GM18517 (cell line): Measurements from ENCODE around the gene MYL7.
A peak's percentile ranks its signal among the peaks of the same experiment; 100 is the strongest.

Experiments used
- ATAC-seq: cut with Tn5 transposase; IDR thresholded peaks from one replicate; pipeline ENCODE4 v1.9.1; 2021; ENCODE audit warnings: mild to moderate bottlenecking, moderate library complexity; ENCODE audit not compliant: unreplicated experiment

MYL7 gene

DNA sequence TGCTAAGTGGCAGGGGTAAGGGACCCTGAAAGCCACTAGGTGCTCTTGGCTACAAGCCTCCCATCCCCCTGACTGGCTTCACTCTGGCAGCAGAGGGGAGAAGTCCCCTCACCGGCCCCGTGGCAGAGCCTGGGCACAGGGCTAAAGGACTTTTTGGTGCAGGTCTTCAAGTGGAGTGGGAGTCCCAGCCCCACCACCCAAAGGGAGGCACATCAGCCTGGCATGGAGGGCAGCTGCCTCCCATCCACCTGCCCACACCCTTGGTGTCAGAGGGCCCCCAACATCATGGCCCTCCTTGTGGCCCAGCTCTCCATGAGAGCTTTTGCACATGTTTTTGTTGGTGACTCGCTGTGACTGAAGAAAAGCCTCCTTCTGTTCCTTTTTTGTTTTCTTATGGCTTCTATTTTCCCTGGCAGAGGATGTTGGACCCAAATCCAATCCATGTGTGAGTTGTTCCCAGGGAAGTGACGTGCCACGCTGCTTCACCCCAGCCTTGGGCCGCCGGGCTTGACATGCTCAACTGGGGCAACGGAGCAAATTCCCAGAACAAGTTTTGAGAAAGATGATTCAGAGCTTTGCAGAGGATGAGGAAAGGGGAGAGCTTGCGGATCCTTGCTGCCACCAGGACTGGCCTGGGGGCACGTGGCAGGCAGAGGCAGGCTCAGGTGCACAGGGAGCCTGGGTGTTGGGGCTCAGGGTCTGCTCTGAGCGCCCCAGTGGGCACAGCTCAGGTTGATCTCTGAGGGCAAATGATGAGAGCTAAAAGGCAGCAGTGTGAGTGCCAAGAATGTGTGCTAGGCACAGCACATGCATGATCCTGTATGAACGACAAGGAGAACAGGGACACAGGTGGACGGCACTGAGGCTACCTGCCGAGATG, 38.9 kb downstream of the MYL7 start:
- no peak for ATAC-seq

- ATAC-seq: no peak
Measured at GRCh38 chr7:44101303-44101965, 39.7 kb downstream of the MYL7 start.

GRCh38 chr7:44100458-44101302, 40.5 kb downstream of the MYL7 start:
- ATAC-seq: no peak

DNA sequence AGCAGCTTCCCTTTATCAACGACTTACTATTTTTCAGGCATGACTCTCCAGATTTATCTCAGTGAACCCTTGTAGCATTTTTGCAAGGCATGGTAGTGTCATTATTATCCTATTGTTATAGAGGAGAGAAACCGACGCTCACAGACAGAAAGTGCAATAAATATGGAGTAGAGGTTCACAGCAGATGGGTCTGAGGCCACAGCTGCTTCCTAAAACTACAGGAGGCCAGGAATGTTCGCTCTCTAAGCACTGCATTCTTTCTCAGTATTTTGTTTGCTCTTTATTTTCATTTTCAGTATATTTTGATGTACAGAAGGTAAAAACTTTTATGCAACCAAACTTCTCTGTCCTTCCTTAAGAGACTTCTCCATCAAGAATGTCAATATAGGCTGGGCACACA, 41.5 kb downstream of the MYL7 start:
- ATAC-seq: no peak

DNA sequence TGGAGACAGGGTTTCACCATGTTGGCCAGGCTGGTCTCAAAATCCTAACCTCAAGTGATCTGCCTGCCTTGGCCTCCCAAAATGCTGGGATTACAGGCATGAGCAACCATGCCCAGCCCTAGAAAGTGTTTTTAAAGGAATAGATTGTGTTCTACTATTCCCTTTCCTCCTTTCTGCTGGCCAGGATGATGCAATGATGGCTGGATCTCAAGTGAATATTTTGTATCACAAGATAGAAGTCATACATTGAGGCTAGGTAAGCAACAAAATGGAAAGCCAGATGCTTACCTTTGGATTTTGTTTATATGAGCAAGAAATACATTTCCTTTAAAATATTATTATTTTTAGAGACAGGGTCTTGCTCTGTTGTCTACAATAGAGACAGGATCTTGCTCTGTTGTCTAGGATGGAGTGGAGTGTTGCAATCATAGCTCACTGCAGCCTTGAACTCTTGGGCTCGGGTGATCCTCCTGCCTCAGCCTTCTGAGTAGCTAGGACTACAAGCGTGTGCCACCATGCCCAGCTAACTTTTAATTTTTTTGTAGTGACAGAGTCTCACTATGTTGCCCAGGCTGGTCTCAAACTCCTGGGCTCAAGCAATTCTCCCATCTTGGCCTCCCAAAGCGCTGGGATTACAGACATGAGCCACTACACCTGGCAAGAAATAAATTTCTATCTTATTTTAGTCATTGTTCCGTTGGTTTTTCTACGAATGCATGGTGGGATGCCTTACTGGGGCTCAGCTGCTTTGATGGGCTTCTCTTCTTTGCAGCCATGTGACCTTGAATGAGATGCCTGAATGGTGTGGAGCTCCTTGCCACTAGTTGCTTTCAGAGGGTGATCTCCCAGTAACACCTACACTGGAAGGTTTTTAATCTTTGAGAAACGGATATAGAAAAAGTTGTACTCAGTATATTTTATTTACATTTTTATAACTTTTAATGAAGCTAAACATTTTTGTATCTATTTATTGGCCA, 42.8 kb downstream of the MYL7 start:
- no peak for ATAC-seq

DNA sequence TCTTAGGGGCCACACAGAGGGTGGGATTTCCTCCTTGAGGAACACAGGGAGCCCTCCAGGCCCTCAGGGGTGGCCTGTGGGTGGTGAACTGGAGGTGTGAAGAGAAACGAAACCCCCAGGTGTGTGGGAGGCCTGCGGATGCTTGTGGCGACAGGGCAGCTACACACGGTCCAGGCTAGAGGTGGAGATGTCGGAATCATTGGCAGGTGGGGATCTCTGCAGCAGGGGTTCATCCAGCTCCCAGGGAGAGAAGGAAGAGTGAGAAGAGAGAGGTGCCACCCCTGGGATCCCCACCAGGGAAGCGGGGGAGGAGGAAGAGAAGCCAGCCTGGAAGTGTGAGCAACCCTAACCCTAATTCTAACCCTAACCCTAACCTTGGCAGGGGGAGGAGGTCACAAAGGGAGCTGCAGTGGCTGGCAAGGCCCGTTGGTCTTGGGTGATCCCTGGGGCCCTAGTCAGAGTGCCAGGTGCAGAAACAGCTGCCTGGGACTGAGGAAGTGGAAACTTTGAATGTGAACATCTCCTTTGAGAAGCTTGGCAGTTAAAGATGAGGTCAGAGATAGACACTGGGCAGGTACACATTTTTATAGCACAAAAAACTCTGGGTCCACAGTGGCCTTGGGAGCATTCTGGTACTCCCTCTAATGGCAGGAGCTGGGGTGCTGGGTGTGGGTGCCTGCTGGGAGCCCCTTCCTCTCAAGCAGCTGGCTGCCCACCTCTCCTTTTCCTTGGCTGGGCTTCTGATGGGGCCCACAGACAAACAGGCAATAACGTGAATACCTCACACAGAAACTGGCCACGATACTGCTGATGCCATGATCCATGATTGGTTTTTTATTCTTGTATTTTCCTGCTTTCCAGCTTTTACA, 43.8 kb downstream of the MYL7 start:
- ATAC-seq: peak; percentile 58

GRCh38 chr7:44096326-44096881, 44.7 kb downstream of the MYL7 start:
- ATAC-seq: no peak

- ATAC-seq: no peak
Measured at GRCh38 chr7:44095781-44096180, 45.4 kb downstream of the MYL7 start.

DNA sequence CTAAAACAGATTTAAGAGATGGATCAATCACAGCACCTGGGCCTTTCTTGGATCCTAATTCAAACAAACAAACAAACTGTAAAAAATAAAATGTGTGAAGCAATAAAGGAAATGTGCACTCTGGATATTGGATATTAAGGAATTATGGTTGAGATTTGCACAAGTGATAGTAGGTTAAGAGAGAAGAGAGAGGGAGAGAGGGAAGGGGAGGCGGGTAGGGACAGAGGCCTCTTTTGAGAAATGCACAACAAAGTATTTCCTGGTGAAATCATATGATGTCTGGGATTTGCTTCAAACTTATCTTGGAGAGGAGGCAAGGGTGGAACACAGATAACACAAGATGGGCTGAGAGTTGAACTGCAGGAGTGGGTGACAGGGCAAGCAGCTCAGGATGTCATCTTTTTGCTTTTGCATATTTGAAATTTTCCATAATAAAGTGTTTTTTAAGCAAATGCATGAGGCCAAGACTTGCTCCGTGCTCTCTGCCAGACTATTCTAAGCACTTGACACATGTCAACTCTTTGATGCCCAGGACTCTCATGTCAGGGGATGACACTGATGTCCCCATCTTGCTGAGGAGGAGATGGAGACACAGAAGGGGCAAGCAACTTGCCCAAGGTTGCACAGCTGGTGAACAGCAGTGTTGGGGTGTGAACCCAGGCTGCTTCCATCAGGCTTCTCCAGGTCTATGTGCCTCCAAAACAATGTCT, 46.1 kb downstream of the MYL7 start:
- no peak for ATAC-seq

GRCh38 chr7:44094365-44094764, 46.8 kb downstream of the MYL7 start:
- no peak for ATAC-seq

DNA sequence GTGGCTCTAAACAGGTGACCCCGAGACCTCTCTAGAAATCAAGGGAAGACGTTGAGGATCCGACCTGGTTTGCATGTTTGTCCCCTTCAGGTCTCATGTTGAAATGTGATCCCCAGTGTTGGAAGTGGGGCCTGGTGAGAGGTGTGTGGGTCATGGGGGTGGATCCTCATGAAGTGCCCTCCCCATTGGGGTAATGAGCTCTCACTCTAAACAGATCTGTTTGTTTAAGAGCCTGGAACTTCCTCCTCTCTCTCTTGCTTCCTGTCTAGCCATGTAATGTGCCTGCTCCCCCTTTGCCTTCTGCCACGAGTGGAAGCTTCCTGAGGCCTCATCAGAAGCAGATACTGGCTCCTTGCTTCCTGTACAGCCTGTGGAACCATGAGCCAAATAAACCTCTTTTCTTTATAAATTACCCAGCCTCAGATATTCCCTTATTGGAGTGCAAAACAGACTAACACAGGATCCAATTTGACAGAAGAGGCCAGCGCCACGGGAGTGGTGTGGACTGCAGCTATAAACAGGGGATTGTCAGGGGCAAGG, 48.0 kb downstream of the MYL7 start:
- ATAC-seq: no peak
